ENCODE data around the gene NDST3. TPM values are rescaled to one million over a fixed set of nuclear protein-coding genes. Genes with fewer than 3 reads are reported as not detected.

NDST3 gene
- total RNA-seq, 2 experiments from 2014 or later: not detected

- POLR2A ChIA-PET: no interaction called here
- Mint-ChIP-seq H3K4me1 (peaks cover 21% of the 10 kb centered on the region), H3K4me3 (peak overlapping the region; percentile 26), H3K36me3 (no peaks in the 10 kb centered on the region), H3K27me3 (peaks cover 7% of the 10 kb centered on the region), H3K9me3 (no peaks in the 10 kb centered on the region), H3K27ac (no peak overlapping the region)
- ATAC-seq (ENCODE audit: low read depth) (peak; percentile 66), DNase-seq (no peak)
Observed at GRCh38 chr4:118173956-118174725, 139.9 kb downstream of the NDST3 start.

DNA sequence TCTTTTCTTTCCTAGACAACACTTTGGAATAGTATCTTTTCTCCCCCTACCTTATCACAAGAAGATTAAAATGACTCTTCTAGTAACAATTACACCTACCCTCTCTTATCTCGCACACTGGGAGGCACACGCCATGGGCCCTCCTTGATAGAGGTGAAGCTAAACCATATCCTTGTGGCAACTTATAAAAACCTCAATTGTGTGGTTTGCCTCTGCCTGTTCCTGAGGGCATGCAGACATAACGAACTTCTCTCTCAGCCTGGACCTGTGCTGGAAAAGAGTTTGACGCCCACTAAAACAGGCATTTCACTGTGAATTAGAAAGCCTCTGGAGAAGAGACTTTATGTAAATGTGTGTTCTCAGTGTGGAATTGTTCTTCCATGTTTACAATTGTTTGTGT is 141.2 kb downstream of the NDST3 start:
- H3K27ac Mint-ChIP-seq: no peak overlapping the region
- no peaks in the 10 kb centered on the region for H3K9me3 Mint-ChIP-seq
- ATAC-seq (ENCODE audit: low read depth) (peak; percentile 36), DNase-seq (no peak)
- H3K27me3 Mint-ChIP-seq: peaks cover 7% of the 10 kb centered on the region
- H3K4me1 Mint-ChIP-seq: peaks cover 21% of the 10 kb centered on the region
- H3K4me3 Mint-ChIP-seq: peak overlapping the region; percentile 31
- no peaks in the 10 kb centered on the region for H3K36me3 Mint-ChIP-seq
- POLR2A ChIA-PET: no interaction called here

GRCh38 chr4:118177126-118177525 is 142.8 kb downstream of the NDST3 start:
- POLR2A ChIA-PET: no interaction called here
- no peak overlapping the region for H3K27ac Mint-ChIP-seq
- peaks cover 20% of the 10 kb centered on the region for H3K4me1 Mint-ChIP-seq
- no peak overlapping the region for H3K4me3 Mint-ChIP-seq
- DNase-seq (no peak), ATAC-seq (ENCODE audit: low read depth) (no peak)
- H3K27me3 Mint-ChIP-seq: peaks cover 11% of the 10 kb centered on the region
- no peaks in the 10 kb centered on the region for H3K36me3 Mint-ChIP-seq
- H3K9me3 Mint-ChIP-seq: no peaks in the 10 kb centered on the region

- no peak for ATAC-seq (ENCODE audit: low read depth)
- H3K27ac Mint-ChIP-seq: no peak overlapping the region
- H3K36me3 Mint-ChIP-seq: no peaks in the 10 kb centered on the region
- no peak for DNase-seq
- peaks cover 9% of the 10 kb centered on the region for H3K27me3 Mint-ChIP-seq
- H3K4me3 Mint-ChIP-seq: no peak overlapping the region
- POLR2A ChIA-PET: no interaction called here
- peaks cover 2% of the 10 kb centered on the region for H3K4me1 Mint-ChIP-seq
- no peaks in the 10 kb centered on the region for H3K9me3 Mint-ChIP-seq
Observed at GRCh38 chr4:118180776-118181175, 146.5 kb downstream of the NDST3 start.

GRCh38 chr4:118190903-118191302 is 156.6 kb downstream of the NDST3 start:
- POLR2A ChIA-PET: no interaction called here
- Mint-ChIP-seq H3K9me3 (peaks cover 3% of the 10 kb centered on the region), H3K4me3 (no peak overlapping the region), H3K36me3 (no peaks in the 10 kb centered on the region), H3K27ac (no peak overlapping the region), H3K27me3 (no peaks in the 10 kb centered on the region), H3K4me1 (no peaks in the 10 kb centered on the region)
- ATAC-seq (ENCODE audit: low read depth) (no peak), DNase-seq (no peak)

DNA sequence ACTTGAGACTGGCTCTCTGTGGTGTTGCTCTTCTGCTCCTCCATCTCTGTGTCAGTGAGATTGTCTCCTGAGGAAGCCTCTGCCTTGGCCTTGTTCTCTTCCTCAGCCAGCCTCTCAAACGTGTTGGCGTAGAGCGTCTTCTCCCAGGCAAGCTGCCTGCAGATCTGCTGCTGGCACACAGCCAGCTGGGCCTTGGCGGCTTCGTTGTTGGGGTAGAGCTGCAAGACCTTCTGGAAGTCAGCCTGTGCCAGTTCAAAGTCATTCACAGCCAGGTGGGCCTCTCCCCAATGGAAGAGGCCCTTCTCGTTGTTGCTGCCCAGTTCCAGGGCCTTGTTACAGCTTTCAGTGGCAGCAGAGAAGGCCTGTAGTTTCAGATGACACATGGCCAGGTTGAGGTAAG is 159.1 kb downstream of the NDST3 start:
- Mint-ChIP-seq H3K27ac (no peak overlapping the region), H3K27me3 (peaks cover 3% of the 10 kb centered on the region), H3K9me3 (peaks cover 4% of the 10 kb centered on the region), H3K36me3 (no peaks in the 10 kb centered on the region), H3K4me1 (no peaks in the 10 kb centered on the region), H3K4me3 (no peak overlapping the region)
- POLR2A ChIA-PET: no interaction called here
- ATAC-seq (ENCODE audit: low read depth) (no peak), DNase-seq (no peak)

- ATAC-seq (ENCODE audit: low read depth) (no peak), DNase-seq (no peak)
- H3K27me3 Mint-ChIP-seq: no peaks in the 10 kb centered on the region
- peaks cover 8% of the 10 kb centered on the region for H3K9me3 Mint-ChIP-seq
- no peaks in the 10 kb centered on the region for H3K4me1 Mint-ChIP-seq
- no peak overlapping the region for H3K4me3 Mint-ChIP-seq
- no peak overlapping the region for H3K27ac Mint-ChIP-seq
- POLR2A ChIA-PET: no interaction called here
- H3K36me3 Mint-ChIP-seq: no peaks in the 10 kb centered on the region
Observed at GRCh38 chr4:118206627-118207026, 172.3 kb downstream of the NDST3 start.

GRCh38 chr4:118213101-118213500 is 178.8 kb downstream of the NDST3 start:
- H3K27me3 Mint-ChIP-seq: no peaks in the 10 kb centered on the region
- POLR2A ChIA-PET: no interaction called here
- H3K36me3 Mint-ChIP-seq: no peaks in the 10 kb centered on the region
- H3K27ac Mint-ChIP-seq: no peak overlapping the region
- no peaks in the 10 kb centered on the region for H3K9me3 Mint-ChIP-seq
- no peak overlapping the region for H3K4me3 Mint-ChIP-seq
- ATAC-seq (ENCODE audit: low read depth): no peak
- DNase-seq: no peak
- H3K4me1 Mint-ChIP-seq: no peaks in the 10 kb centered on the region

DNA sequence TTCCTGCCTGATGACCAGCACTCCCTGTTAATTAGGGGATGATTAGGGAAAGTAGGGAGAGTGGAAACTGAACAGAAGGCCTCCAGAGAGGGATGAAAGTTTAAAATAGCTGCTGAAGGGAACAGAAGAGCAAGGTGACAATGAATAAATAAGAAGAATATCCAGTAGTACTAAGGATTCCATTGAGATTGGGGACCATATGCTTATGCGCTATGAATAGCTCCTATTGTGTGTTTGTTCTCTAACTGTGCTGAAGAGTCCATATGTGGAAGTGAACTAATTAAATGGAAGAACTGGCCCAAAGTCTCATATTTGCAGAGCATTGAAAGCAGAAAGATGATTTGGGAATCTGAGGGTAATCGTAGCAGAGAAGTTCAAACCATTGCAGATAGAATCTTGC is 181.5 kb downstream of the NDST3 start:
- Mint-ChIP-seq H3K36me3 (no peaks in the 10 kb centered on the region), H3K4me1 (no peaks in the 10 kb centered on the region), H3K9me3 (no peaks in the 10 kb centered on the region), H3K27ac (no peak overlapping the region), H3K27me3 (peaks cover 4% of the 10 kb centered on the region), H3K4me3 (no peak overlapping the region)
- DNase-seq: no peak
- no peak for ATAC-seq (ENCODE audit: low read depth)
- POLR2A ChIA-PET: no interaction called here

- ATAC-seq (ENCODE audit: low read depth): no peak
- Mint-ChIP-seq H3K4me3 (no peak overlapping the region), H3K27ac (no peak overlapping the region), H3K27me3 (peaks cover 8% of the 10 kb centered on the region), H3K36me3 (no peaks in the 10 kb centered on the region), H3K9me3 (no peaks in the 10 kb centered on the region), H3K4me1 (no peaks in the 10 kb centered on the region)
- POLR2A ChIA-PET: no interaction called here
- no peak for DNase-seq
Observed at GRCh38 chr4:118221227-118221800, 187.0 kb downstream of the NDST3 start.

DNA sequence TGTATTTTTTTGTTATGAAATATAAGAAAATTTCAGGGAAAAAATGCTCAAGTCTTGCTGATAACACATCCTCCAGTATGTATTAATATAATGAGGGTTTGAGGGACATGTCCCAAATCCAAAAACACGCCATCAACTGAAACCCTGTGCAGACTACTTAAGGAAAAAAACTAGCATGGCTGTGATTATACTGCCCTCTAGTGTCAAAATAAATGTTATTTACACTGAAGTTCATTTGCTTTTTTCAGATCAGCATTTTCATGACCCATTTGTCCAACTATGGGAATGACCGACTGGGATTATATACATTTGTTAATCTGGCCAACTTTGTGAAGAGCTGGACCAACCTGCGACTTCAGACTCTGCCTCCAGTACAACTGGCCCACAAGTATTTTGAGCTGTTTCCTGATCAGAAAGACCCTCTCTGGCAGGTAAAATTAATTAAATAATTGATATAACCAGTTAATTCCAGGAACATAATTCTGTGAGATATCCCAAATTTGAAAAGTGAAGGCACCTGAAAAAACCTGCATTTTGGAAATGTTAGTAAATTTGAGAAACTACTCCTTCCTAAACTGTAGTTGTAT is 190.1 kb downstream of the NDST3 start:
- ATAC-seq (ENCODE audit: low read depth) (no peak), DNase-seq (no peak)
- no peak overlapping the region for H3K27ac Mint-ChIP-seq

DNA sequence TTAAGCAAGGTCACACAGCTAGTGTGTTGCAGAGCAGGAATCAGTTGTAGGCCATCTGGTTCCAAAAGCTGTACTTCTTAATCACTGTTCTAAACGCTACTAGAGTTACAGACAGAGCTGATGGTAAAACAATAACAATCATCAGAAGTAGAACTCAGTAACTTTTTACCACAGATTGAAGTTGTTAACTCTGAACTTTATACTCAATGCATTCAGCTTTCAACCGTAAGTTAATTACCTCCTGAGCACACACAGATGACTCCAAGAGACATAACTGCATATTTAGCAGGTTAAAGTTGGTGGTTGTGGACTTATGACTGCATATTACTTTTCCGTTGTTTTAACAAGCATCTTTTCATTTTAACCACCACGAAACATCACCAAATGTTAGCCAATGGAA is 191.2 kb downstream of the NDST3 start:
- ATAC-seq (ENCODE audit: low read depth) (no peak), DNase-seq (no peak)
- Mint-ChIP-seq H3K27me3 (peaks cover 5% of the 10 kb centered on the region), H3K4me1 (no peaks in the 10 kb centered on the region), H3K9me3 (no peaks in the 10 kb centered on the region), H3K27ac (no peak overlapping the region), H3K4me3 (no peak overlapping the region), H3K36me3 (no peaks in the 10 kb centered on the region)
- POLR2A ChIA-PET: no interaction called here

More for the DNA sequence above, 190.1 kb downstream of the NDST3 start:
- Mint-ChIP-seq H3K36me3 (no peaks in the 10 kb centered on the region), H3K27me3 (peaks cover 5% of the 10 kb centered on the region), H3K4me1 (no peaks in the 10 kb centered on the region), H3K4me3 (no peak overlapping the region), H3K9me3 (no peaks in the 10 kb centered on the region)
- POLR2A ChIA-PET: no interaction called here

- Mint-ChIP-seq H3K4me1 (no peaks in the 10 kb centered on the region), H3K4me3 (no peak overlapping the region), H3K36me3 (no peaks in the 10 kb centered on the region), H3K27ac (no peak overlapping the region), H3K27me3 (no peaks in the 10 kb centered on the region), H3K9me3 (no peaks in the 10 kb centered on the region)
- no peak for DNase-seq
- ATAC-seq (ENCODE audit: low read depth): no peak
- POLR2A ChIA-PET: no interaction called here
Observed at GRCh38 chr4:118226311-118227010, 192.2 kb downstream of the NDST3 start.
